Measurements from ENCODE around the gene PCED1B.

DNA sequence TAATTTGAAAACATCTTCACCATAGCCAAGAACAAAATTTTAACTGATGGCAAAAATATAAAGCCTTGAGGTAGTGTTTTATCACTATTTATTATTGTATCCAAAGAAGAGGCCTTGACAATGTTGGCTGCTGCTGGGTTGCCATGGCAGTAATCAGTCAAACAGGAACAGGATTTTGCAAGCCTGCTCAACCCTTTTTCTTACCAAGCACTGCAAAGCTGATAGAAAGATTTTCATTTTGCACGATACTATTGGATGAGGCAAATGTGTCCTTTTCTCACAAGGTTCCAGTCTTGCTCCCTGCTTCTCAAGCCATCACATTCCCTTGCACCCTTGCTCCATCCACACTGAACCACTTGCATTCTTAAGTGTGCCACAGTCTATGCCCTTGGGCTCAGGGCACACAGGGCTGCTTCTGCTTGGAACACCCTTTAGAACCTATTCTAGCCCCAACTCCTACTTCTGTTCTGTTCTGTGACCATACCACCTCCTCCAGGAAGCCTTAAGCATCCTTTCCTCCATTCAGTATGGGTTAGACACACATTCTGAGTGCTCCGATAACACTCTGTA, 76.8 kb downstream of the PCED1B start:
- TF ChIP-seq POLR2A (IDR thresholded peaks at IDR 0.05): no peak
- TF ChIP-seq, protein P1, sequence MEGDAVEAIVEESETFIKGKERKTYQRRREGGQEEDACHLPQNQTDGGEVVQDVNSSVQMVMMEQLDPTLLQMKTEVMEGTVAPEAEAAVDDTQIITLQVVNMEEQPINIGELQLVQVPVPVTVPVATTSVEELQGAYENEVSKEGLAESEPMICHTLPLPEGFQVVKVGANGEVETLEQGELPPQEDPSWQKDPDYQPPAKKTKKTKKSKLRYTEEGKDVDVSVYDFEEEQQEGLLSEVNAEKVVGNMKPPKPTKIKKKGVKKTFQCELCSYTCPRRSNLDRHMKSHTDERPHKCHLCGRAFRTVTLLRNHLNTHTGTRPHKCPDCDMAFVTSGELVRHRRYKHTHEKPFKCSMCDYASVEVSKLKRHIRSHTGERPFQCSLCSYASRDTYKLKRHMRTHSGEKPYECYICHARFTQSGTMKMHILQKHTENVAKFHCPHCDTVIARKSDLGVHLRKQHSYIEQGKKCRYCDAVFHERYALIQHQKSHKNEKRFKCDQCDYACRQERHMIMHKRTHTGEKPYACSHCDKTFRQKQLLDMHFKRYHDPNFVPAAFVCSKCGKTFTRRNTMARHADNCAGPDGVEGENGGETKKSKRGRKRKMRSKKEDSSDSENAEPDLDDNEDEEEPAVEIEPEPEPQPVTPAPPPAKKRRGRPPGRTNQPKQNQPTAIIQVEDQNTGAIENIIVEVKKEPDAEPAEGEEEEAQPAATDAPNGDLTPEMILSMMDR (IDR thresholded peaks at IDR 0.05): no peak
